Right renal pelvis (tissue), 4 donors: Measurements from ENCODE around the gene TANGO6. TPM values are rescaled to one million over a fixed set of nuclear protein-coding genes. Genes with fewer than 3 reads are reported as not detected.
"Not testable (repeated sequence)": the region's sequence is repeated elsewhere in the genome, so short reads cannot be mapped to it uniquely, and the experiment has no call there.

ENCODE experiments used
- DNase-seq, 4 donors: peaks; one replicate each; pipeline ENCODE4 v3.0.0-alpha.2; 2013; ENCODE audit warnings: low read depth in 4 of 4, low spot score in 3 of 4, missing footprints in 1 of 4
- polyA plus RNA-seq, 4 donors: library from polyadenylated mRNA; unstranded; fragments of 120-200 nt; gene quantifications; one replicate each; pipeline ENCODE4 v1.2.1, GENCODE V29; 2013; ENCODE audit not compliant: insufficient read length in 4 of 4

The TANGO6 gene
- polyA plus RNA-seq: 1 to 10 TPM; 6.1 to 8.0 (median 7.9) TPM

DNA sequence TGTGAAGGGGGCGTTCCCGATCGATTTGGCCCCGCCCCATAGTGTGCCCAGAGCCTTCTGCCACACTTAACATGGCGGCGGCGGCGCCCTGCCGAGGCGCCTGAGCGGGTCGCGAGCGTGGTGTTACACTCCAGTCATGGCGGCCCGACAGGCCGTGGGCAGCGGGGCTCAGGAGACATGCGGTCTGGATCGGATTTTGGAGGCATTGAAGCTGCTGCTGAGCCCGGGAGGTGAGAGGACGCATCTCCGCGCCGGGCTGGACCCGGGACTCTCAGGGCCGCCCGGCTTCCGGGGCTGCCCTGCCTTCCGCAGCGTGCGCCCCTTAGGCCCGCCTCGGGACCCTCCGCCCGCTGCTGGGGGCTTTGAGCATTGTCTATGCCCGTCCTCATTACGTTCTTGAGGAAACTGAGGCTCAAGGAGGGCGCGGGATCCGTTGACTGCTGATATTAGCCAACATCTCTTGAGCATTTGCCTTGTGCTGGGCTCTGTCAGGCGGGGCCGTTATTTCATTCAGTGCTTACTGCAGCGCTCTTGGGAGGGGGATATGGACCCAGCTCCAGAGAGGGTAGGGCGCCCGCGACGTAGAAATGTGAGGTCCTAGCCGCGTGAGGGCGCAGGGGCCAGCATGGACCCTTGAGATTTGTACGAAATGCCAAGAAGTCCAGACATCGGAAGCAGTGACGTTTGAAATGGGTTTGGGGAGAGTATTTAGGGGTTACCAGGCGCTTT is at the start of gene TANGO6:
TANGO6 (plus strand) TSS at position 50 of the 729 bp plus-strand sequence; CDS start at position 137, 87 bp downstream.
- peak; percentile 49 to 75 (median 58) for DNase-seq

DNA sequence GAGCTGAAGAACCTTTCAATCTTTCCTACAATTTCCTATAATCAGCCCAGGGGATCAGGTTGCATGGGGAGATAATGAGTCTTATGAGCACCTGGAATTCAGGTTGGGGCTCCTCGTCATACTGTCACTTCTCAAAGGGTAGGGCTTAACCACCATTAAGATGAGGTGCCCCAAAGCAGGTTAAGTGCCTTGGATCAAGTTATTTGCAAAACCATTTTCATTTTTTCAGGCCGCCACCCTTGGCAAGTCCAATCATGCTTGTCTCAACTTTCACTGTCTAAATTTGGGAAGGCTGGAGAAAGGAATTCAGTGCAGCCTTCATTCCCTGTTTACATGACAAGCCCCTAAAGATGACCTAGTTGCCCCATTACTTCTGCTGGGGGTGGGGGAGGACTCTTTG is 44.9 kb upstream of the TANGO6 start:
- no peak for DNase-seq

DNA sequence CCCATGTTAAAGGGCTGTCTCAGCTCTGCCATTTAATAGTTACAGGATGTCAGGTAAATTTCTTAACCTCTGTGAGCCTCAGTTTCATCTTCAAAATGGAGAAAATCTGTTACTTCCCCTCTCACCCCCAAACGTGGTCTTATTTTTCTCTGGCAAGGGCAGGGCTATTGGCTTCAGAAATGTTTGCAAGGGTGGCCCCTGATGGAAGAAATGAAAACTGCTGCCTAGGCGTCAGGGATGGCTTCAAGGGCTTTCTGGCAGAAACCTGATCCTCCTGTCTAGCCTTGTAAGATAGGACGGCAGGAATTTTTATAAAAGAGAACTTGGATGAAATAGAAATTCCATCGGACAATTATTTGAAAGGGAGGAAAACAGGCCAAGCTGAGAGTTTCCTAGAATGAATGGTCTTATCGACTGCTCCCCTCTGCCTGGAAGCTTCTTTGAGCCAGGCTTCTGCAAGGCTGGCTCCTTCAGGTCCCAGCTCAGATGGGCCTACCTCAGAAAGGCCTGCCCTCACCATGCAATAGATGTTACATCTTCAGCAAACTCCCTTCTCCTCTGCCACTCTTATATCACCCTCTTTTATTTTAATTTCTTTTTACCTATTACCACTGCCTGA is 43.0 kb upstream of the TANGO6 start:
- peak; percentile 61 to 74 (median 71) for DNase-seq

DNA sequence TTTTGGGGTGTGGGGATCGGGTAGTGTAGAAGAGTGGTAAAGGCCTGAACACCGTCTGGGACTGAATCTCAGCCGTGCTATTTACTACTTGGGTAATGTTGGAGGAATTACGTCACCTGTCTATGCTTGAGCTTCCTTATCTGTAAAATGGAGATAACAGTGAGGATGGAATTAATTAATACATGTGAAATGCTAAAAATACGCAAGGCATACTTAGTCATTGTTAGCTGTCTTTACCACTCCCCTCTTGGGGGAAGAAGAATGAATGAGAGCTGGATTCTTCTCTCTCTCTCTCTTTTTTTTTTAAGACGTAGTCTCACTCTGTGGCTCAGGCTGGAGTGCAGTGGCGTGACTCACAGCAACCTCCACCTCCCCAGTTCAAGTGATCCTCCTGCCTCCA is 41.1 kb upstream of the TANGO6 start:
- DNase-seq: no peak

DNA sequence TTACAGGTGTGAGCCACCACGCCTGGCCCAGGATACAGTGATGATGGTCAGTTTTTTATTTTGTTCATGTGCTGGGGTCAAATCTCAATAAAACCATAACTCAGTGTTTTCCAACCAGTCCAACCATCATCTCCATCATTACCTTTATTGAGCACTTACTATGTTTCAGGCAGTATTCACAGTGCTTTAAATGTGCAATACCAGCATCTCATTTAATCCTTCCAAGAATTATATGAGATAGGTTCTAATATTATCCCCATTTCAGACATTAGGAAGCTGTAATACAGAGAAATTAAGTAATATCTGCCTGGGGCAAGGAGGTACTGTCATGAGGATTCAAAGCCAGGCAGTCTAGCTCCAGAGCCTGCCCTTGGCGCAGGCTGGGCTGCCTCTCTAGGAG is 36.9 kb upstream of the TANGO6 start:
- DNase-seq: no peak

DNA sequence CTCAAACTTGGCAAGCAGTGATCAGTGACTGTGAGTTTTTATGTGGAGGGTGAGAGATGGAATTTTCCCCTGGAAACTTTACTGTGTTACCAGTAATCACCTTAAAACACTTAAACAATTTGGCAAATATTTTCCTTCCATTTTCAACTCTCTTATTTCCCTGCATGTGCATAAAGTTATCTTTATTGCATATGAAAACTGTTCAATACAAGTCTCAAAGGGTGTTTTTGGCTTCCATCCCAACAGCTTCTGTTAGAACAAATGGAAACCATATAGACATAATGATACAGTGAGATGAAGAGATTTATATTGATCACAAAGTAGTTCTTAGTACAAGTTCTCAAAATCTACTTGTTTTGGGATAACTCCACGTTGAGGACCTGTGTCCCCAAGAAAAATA is 36.4 kb upstream of the TANGO6 start:
- DNase-seq: no peak

DNA sequence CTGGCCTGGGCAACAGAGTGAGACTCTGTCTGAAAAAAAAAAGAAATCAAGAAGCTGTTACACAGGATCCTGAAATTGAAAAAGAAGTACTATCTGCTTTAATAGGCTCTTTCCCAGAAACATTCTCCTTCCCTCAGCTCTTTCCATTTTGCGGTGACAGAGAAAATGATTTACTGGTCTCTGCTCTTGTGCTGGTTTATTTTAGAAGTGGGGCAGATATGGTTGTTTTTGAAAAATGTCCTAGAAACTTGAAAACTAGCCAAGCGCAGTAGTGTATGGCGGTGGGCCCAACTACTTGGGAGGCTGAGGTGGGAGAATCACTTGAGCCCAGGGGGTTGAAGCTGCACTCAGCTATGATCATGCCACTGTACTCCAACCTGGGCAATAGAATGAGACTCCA is 28.8 kb upstream of the TANGO6 start:
- DNase-seq: no peak

DNA sequence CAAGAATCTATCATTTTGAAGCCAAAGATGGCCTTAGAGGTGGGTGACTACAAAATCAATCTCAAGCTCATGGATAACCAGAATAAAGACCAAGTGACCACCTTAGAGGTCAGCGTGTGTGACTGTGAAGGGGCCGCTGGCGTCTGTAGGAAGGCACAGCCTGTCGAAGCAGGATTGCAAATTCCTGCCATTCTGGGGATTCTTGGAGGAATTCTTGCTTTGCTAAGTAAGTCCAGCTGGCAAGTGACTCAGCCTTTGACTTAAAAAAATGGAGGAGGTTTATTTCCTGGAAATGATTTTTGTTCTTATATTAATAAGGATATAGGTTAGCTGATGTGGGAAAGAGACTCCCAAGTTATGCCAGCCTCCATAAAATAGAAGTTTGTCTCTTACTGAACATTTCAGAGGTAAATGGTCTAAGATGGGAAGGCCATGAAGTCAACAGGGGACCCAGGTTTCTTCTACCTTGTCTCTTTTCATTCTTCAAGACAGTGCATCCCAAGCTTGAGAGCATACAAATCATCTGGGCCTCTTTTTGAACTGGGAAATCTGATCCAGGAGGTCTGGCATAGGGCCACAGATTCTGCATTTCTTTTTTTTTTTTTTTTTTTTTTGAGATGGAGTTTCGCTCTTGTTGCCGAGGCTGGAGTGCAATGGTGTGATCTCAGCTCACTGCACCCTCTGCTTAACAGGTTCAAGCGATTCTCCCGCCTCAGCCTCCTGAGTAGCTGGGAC is 19.8 kb upstream of the TANGO6 start:
- no peak for DNase-seq

DNA sequence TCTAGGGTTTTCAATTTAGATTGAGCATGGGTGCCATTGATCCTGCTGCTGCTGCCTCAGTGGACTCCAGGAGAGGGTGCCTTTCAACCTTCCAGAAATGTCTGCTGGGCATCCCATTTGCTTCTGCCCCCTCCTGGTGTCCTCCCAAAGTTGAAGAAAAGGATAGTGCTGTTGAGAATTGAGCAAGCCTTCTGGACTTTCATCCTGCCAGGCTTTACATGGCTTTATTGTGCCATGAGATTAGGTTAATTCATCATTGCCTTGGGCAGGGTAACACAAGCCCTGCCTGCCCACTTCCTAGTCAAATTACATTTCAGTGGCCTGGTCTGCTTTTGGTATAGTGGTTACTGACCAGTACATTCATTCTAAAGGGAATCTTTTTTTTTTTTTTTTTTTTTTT is 17.9 kb upstream of the TANGO6 start:
- no peak for DNase-seq

DNA sequence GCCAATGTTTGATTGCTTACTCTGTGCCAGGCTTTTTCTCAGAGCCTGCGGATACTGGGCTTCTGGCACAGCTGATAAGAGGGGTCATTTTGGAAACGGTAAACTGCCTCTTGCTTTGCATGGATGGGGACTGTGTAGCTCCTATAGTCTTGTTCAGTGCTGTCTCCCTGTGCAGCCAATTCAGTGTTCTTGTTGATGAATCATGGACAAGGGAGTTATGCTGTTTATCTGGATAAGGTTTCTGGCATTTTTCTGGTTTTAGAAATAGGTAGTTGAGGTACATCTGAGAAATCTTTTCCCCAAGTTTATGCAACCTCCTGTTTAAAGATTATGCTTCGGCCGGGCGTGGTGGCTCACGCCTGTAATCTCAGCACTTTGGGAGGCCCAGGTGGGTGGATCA is 16.7 kb upstream of the TANGO6 start:
- no peak for DNase-seq

DNA sequence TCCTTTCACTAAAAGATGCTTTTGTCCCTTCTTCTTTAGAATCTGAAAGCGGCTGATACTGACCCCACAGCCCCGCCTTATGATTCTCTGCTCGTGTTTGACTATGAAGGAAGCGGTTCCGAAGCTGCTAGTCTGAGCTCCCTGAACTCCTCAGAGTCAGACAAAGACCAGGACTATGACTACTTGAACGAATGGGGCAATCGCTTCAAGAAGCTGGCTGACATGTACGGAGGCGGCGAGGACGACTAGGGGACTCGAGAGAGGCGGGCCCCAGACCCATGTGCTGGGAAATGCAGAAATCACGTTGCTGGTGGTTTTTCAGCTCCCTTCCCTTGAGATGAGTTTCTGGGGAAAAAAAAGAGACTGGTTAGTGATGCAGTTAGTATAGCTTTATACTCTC is 10.1 kb upstream of the TANGO6 start:
- no peak for DNase-seq

DNA sequence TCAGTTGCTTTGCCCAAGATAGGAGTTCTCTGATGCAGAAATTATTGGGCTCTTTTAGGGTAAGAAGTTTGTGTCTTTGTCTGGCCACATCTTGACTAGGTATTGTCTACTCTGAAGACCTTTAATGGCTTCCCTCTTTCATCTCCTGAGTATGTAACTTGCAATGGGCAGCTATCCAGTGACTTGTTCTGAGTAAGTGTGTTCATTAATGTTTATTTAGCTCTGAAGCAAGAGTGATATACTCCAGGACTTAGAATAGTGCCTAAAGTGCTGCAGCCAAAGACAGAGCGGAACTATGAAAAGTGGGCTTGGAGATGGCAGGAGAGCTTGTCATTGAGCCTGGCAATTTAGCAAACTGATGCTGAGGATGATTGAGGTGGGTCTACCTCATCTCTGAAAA is 8.8 kb upstream of the TANGO6 start:
- no peak for DNase-seq

DNA sequence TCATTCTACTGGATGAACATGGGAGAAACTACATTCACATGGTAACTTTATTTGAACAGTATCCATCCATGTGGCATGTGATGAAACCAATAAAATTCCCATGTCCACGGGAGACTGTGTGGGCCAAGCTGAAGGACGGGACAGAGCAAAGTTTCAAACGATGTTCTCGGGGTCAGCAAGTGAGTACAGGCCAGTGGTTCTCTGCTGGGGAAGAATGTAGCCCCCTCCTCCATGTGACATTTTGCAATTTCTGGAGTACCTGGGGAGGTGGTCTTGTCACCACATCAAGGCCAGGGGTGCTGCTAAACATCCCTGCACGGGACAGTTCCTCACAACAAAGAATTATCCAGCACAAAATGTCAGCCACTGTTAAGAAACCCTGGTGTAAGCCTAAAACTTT is 7.4 kb upstream of the TANGO6 start:
- DNase-seq: no peak

DNA sequence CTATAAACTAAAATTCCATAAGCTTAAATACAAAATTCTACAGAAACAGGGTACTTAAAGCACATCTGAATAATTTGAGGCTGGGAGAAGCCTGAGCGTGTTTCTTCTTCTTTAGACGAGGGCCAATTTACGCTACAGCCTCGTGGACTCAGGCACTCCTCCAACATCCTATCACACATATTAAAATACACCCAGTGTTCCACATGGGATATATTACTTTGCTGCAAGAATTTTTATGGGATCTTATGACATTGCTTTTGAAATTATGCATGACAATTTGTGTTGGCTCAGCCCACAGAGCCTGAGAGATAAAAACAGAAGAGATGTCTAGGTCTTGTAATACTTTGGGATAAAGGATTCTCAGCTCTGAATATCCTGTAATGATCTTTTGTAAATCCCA is 3.5 kb upstream of the TANGO6 start:
- DNase-seq: peak in 1 of 4 donors; percentile 8

DNA sequence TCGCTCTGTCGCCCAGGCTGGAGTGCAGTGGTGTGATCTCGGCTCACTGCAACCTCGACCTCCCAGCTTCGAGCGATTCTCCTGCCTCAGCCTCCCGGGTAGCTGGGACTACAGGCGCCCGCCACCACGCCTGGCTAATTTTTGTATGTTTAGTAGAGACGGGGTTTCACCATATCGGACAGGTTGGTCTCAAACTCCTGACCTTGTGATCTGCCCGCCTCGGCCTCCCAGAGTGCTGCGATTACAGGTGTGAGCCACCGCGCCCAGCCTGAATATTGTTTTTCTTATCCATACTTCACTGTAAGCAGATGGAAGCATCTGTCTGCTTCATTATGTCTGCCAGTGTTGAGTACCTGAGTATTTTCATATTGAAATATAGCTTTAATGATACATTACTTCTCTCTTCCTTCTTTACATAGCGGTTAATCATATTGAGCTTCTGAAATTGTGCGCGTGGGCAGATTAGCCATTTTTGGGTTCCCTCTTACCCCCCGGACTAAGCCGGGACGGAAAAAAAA is 308 bp upstream of the TANGO6 start:
- not testable (repeated sequence) for DNase-seq

DNA sequence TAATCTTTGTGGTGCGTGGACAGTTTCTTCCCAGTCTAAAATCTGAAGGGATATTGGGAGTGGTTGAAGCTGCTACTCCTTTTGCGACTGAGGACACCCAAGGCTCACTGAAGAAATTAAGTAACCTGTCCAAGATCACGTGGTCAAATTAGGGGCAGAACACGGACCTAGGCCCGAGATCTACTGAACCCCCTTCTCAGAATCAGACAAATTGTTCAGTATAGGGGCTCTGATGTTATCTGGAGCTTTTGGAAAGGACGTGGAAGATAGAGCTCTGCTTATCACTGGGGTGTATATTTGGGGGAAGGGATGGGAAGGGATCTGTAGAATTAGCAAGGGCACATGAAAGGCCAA is 857 bp downstream of the TANGO6 start:
- no peak for DNase-seq

DNA sequence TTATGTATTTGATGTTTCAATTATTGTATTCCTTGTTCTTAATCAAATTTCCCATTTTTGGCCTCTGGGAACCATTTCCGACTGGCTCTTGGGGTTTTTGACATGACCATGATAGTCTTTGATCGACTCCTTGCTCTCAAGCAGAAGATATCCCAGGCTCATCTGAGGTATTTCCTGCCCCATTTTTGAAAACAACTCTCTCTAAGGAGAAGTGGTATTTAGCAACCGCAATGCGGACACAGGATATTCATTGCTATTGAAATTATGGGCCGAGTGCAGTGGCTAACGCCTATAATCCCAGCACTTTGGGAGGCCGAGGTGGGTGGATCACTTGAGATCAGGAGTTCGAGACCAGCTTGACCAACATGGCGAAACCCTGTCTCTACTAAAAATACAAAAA is 5.5 kb downstream of the TANGO6 start:
- no peak for DNase-seq

DNA sequence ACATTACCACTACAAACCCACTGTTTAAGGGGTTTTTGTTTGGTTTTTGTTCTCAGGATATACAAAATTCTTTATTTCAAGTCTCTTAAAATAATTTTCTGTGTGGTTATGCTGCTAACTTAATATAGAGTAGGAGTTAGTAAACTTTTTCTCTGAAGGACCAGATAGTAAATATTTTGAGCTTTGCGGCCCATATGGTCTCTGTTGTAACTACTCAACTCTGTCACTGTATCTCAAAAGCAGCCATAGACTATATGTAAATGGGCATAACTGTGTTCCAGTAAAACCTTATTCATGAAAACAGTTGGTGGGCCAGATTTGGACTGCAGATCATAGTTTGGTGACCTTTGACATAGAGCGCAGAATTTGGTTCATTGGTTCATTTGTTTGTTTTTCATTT is 7.2 kb downstream of the TANGO6 start:
- no peak for DNase-seq

DNA sequence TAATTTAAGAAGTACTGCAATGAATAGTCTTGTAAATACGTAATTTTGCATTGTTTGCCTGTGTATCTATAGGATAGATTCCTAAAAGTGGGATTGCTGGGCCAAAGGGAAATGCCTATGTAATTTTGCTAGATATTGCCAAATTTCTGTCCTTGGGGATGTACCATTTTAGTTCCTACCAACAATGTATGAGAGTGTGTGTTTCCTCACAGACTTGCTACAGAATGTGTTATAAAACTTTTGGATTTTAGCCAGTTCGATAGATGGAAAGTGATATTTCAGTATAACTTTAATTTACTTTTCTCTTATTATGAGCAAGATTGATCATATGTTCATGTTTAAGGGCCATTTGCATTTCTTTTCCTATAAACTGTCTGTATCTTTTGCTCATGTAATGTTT is 8.3 kb downstream of the TANGO6 start:
- DNase-seq: no peak

DNA sequence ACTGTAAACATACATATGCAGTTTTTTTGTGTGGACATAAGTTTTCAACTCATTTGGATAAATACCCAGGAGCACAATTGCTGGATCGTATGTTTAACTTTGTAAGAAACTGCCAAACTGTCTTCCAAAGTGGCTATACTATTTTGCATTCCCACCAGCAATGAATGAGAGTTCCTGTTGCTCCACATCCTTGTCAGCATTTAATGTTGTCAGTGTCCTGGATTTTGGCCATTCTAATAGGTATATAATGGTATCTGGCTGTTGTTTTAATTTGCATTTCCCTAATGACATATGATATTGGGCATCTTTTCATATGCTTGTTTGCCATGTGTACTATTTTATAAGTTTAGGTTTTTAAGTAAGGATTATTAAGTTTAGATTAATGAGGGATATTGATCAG is 14.1 kb downstream of the TANGO6 start:
- no peak for DNase-seq

DNA sequence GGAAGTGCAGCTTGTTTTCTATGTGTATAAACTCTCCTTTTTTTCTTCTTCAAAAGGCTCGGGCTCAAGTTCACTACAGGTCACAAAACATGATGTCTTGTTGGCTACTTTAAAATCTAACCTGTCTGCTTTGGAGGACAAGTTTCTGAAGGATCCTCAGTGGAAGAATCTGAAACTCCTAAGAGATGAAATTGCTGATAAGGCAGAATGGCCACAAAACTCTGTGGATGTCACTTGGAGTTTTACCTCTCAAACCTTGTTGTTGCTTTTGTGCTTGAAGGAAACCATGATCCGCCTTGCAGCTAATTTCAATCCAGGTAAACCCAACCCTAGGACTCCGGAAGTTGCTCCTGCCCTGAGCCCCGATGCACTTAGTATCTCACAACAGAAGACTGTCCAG is 16.5 kb downstream of the TANGO6 start:
- DNase-seq: no peak
